ENCODE data around the gene SMDT1.
A peak's percentile ranks its signal among the peaks of the same experiment; 100 is the strongest.
"Not testable (repeated sequence)": the region's sequence is repeated elsewhere in the genome, so short reads cannot be mapped to it uniquely, and the experiment has no call there.

Gene SMDT1

GRCh38 chr22:42112793-42113192 lies 33.3 kb downstream of the SMDT1 start:
- peak; percentile 29 for TF ChIP-seq CTCF (conservative IDR thresholded peaks at IDR 0.05; ENCODE audit: low read depth, low read length)
- not testable (repeated sequence) for H3K4me3 ChIP-seq (ENCODE audit: low read length); DNase-seq (ENCODE audit: low read depth)

GRCh38 chr22:42114721-42115120 lies 35.2 kb downstream of the SMDT1 start:
- DNase-seq (ENCODE audit: low read depth), result no peak
- peak; percentile 46 for TF ChIP-seq CTCF (conservative IDR thresholded peaks at IDR 0.05; ENCODE audit: low read depth, low read length)

GRCh38 chr22:42115420-42115830 lies 35.9 kb downstream of the SMDT1 start:
- DNase-seq (ENCODE audit: low read depth); H3K4me3 ChIP-seq (ENCODE audit: low read length): not testable (repeated sequence)

More at GRCh38 chr22:42114721-42115120, 35.2 kb downstream of the SMDT1 start:
- H3K4me3 ChIP-seq (ENCODE audit: low read length), result no peak overlapping the region

GRCh38 chr22:42116848-42117424 lies 37.4 kb downstream of the SMDT1 start:
- DNase-seq (ENCODE audit: low read depth), result peak; percentile 19
- H3K4me3 ChIP-seq (ENCODE audit: low read length), result no peak overlapping the region
- TF ChIP-seq CTCF (conservative IDR thresholded peaks at IDR 0.05; ENCODE audit: low read depth, low read length), result peak; percentile 13

GRCh38 chr22:42120231-42121021 lies 40.9 kb downstream of the SMDT1 start:
- not testable (repeated sequence) for H3K4me3 ChIP-seq (ENCODE audit: low read length); DNase-seq (ENCODE audit: low read depth)

- DNase-seq (ENCODE audit: low read depth); H3K4me3 ChIP-seq (ENCODE audit: low read length): not testable (repeated sequence)
These were observed 44.0 kb downstream of the SMDT1 start for GRCh38 chr22:42123529-42123928.

- TF ChIP-seq CTCF (conservative IDR thresholded peaks at IDR 0.05; ENCODE audit: low read depth, low read length), result no peak
- no peak overlapping the region for H3K4me3 ChIP-seq (ENCODE audit: low read length)
- no peak for DNase-seq (ENCODE audit: low read depth)
These were observed 48.1 kb downstream of the SMDT1 start for GRCh38 chr22:42127606-42128005.

GRCh38 chr22:42128007-42128406 lies 48.5 kb downstream of the SMDT1 start:
- DNase-seq (ENCODE audit: low read depth); H3K4me3 ChIP-seq (ENCODE audit: low read length): not testable (repeated sequence)

GRCh38 chr22:42128776-42129694 lies 49.5 kb downstream of the SMDT1 start:
- not testable (repeated sequence) for DNase-seq (ENCODE audit: low read depth); H3K4me3 ChIP-seq (ENCODE audit: low read length)

- H3K4me3 ChIP-seq (ENCODE audit: low read length); DNase-seq (ENCODE audit: low read depth): not testable (repeated sequence)
These were observed 50.7 kb downstream of the SMDT1 start for GRCh38 chr22:42130182-42130581.

- not testable (repeated sequence) for H3K4me3 ChIP-seq (ENCODE audit: low read length); DNase-seq (ENCODE audit: low read depth)
These were observed 51.3 kb downstream of the SMDT1 start, which contains the start of gene CYP2D6 for GRCh38 chr22:42130639-42131431. TSS of gene CYP2D6 (minus strand) at chr22:42130810. CDS start at chr22:42130791, 19 bp downstream.
